Measurements from ENCODE around the gene PLEKHA1. TPM values are rescaled to one million over a fixed set of nuclear protein-coding genes. Genes with fewer than 3 reads are reported as not detected.

Gene PLEKHA1

Small RNAs within 50 kb of the gene (small RNA-seq; reads per million reads assigned to genes)
- gene MIR3941 (ENCODE audit: insufficient read depth) (not detected), gene RNU6-728P (ENCODE audit: insufficient read depth) (not detected)

Measured in neuronal stem cell (in vitro differentiated cells).